Naive thymus-derived CD4-positive, alpha-beta T cell (primary cell): ENCODE data around the gene FNBP1L. TPM values are rescaled to one million over a fixed set of nuclear protein-coding genes. Genes with fewer than 3 reads are reported as not detected.

Experiments used
- ATAC-seq: fragments of 150-1000 bp; cut with Tn5 transposase; 2 replicates; pipeline ENCODE4 v1.10.0; 2021; ENCODE audit warnings: mild to moderate bottlenecking, moderate library complexity
- CTCF ChIA-PET: fragments of 350-600 bp; sonication (Branson Sonifier 250); formaldehyde crosslinking; loops from one replicate; lab custom pipeline; 2021; ENCODE audit warnings: antibody characterized with exemption; lab: Charles Lee
- POLR2A ChIA-PET: fragments of 350-600 bp; sonication (Branson Sonifier 250); formaldehyde crosslinking; loops from one replicate; lab custom pipeline; 2021; ENCODE audit warnings: antibody characterized with exemption, inconsistent platforms; lab: Charles Lee
- DNase-seq, 9 donors: peaks; one replicate each; pipeline versions ENCODE4 v3.0.0 to v3.0.0-alpha.2; 2020 to 2022; ENCODE audit warnings: mixed read lengths in 1 of 9
- H3K27ac ChIP-seq: one replicate; pipeline ENCODE4 v1.7.0; 2013; ENCODE audit warnings: mild to moderate bottlenecking, low read depth, low read length, moderate library complexity
- H3K27me3 ChIP-seq, 2 donors: one replicate each; pipeline ENCODE4 v1.7.0; 2013; ENCODE audit warnings: low read length in 2 of 2, mild to moderate bottlenecking in 2 of 2, moderate library complexity in 2 of 2; ENCODE audit not compliant: control insufficient read depth in 2 of 2, insufficient read depth in 2 of 2
- H3K36me3 ChIP-seq, 3 experiments: 1 replicate in 2 of 3; 2 replicates in 1 of 3; pipeline ENCODE4 v1.7.0; 2013; ENCODE audit warnings: low read length in 3 of 3, mild to moderate bottlenecking in 3 of 3, moderate library complexity in 1 of 3; ENCODE audit not compliant: insufficient read depth in 3 of 3, control insufficient read depth in 2 of 3
- H3K4me1 ChIP-seq, 2 donors: one replicate each; pipeline ENCODE4 v1.7.0; 2013; ENCODE audit warnings: low read length in 2 of 2, mild to moderate bottlenecking in 2 of 2, moderate library complexity in 1 of 2; ENCODE audit not compliant: control insufficient read depth in 2 of 2, insufficient read depth in 2 of 2
- H3K4me3 ChIP-seq: 2 replicates; pipeline ENCODE4 v1.7.0; 2013; ENCODE audit warnings: mild to moderate bottlenecking, low read length
- H3K9me3 ChIP-seq, 3 experiments: 1 replicate in 2 of 3; 2 replicates in 1 of 3; pipeline ENCODE4 v1.7.0; 2013; ENCODE audit warnings: low read length in 3 of 3; ENCODE audit not compliant: control insufficient read depth in 2 of 3
- H3K27ac Mint-ChIP-seq, 9 donors: one replicate each; pipeline ENCODE4 v1.8.0; 2020 to 2022; ENCODE audit warnings: mixed read lengths in 9 of 9, mild to moderate bottlenecking in 8 of 9, moderate library complexity in 5 of 9, inconsistent platforms in 2 of 9
- H3K27me3 Mint-ChIP-seq, 5 donors: one replicate each; pipeline ENCODE4 v1.8.0; 2021 to 2022; ENCODE audit warnings: mixed read lengths in 5 of 5, mild to moderate bottlenecking in 1 of 5
- H3K36me3 Mint-ChIP-seq, 5 donors: one replicate each; pipeline ENCODE4 v1.8.0; 2020 to 2022; ENCODE audit warnings: mixed read lengths in 5 of 5, mild to moderate bottlenecking in 3 of 5, inconsistent platforms in 1 of 5
- H3K4me1 Mint-ChIP-seq, 7 donors: one replicate each; pipeline ENCODE4 v1.8.0; 2020 to 2022; ENCODE audit warnings: mixed read lengths in 7 of 7, mild to moderate bottlenecking in 3 of 7, inconsistent platforms in 1 of 7
- H3K4me3 Mint-ChIP-seq, 10 donors: one replicate each; pipeline ENCODE4 v1.8.0; 2020 to 2022; ENCODE audit warnings: mild to moderate bottlenecking in 10 of 10, mixed read lengths in 10 of 10, moderate library complexity in 6 of 10, inconsistent platforms in 2 of 10
- H3K9me3 Mint-ChIP-seq, 11 donors: one replicate each; pipeline ENCODE4 v1.8.0; 2020 to 2022; ENCODE audit warnings: mixed read lengths in 11 of 11, mild to moderate bottlenecking in 4 of 11, inconsistent platforms in 1 of 11, moderate library complexity in 1 of 11
- intact Hi-C, 2 donors: fragments of 100-400 bp; cut with micrococcal nuclease; formaldehyde crosslinking; loops; one replicate each; pipeline ENCODE4 v1.15.1; 2023
- polyA plus RNA-seq, 2 donors: library from polyadenylated mRNA; unstranded; fragments of 300-500 nt; fragmentation: Illumina TruSeq; gene quantifications; one replicate each; pipeline ENCODE4 v1.2.3, GENCODE V29; 2021
- total RNA-seq, 6 experiments: library from RNA in 5 of 6; stranded (reverse) in 5 of 6; gene quantifications; 1 replicate in 5 of 6; 2 replicates in 1 of 6; pipeline ENCODE4 v1.2.3 and lab custom pipeline; 2021 to 2026

Gene FNBP1L
- total and polyA plus RNA-seq, 7 experiments from 2014 or later, result 0.07 to 2.6 (median 1.1) TPM

DNA sequence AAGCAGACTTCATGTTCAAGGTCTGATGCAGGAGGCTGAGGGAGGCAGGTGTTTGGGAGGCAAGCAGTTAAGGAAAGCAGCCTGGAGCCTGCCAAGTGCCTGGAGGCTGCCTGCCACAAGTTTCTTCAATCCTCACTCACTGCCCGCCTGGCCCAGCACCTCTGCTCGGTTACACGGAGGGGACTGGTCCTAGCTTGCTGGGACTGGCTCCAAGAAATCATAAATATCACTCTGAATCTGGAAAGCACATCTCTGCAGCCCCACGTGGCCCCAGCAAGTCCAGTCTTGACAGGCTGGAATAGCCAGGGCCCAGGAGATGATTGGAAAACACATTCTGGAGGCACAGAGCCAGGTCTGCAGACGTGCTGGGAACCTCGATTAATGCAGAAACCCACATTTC is 149.8 kb downstream of the FNBP1L start:
- Mint-ChIP-seq H3K9me3 (no peaks in the 10 kb centered on the region), H3K27me3 (peaks cover 0 to 34% (median 4%) of the 10 kb centered on the region in 5 donors)
- POLR2A ChIA-PET, result no interaction called here

DNA sequence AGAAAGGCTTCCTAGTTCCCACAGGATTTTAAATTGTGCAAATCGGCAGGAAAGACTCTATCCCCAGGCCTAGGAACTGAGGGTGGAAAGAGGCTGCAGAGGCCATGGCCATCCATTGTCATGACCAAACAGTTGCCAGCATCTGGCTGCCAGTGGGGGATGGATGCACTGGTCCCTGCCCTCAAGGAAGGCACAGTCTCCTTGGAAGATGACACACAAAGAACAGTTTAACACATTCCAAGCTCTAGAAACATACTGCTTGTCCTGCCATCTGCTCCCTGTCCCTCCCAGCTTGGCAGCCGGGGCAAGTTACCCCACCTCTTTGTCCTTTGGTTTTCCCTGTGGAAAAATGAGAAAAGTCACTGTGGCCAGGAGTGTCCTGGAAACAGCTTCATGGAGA is 150.5 kb downstream of the FNBP1L start:
- Histone ChIP-seq H3K9me3 (no peaks in the 10 kb centered on the region), H3K36me3 (no peaks in the 10 kb centered on the region), H3K4me1 (no peaks in the 10 kb centered on the region), H3K4me3 (no peak overlapping the region), H3K27ac (no peak overlapping the region), H3K27me3 (no peaks in the 10 kb centered on the region)
- CTCF ChIA-PET, result no interaction called here
- Mint-ChIP-seq H3K4me1 (no peaks in the 10 kb centered on the region), H3K36me3 (no peaks in the 10 kb centered on the region), H3K27ac (no peak overlapping the region), H3K4me3 (no peak overlapping the region), H3K27me3 (peaks cover 0 to 34% (median 4%) of the 10 kb centered on the region in 5 donors), H3K9me3 (no peaks in the 10 kb centered on the region)
- no peak for DNase-seq
- no peak for ATAC-seq
- POLR2A ChIA-PET, result no interaction called here
- intact Hi-C loops, result no loop called here

More for the DNA sequence above, 149.8 kb downstream of the FNBP1L start:
- Histone ChIP-seq H3K36me3 (no peaks in the 10 kb centered on the region), H3K4me1 (no peaks in the 10 kb centered on the region), H3K27ac (no peak overlapping the region), H3K9me3 (no peaks in the 10 kb centered on the region), H3K27me3 (no peaks in the 10 kb centered on the region), H3K4me3 (no peak overlapping the region)
- Mint-ChIP-seq H3K4me3 (no peak overlapping the region), H3K36me3 (no peaks in the 10 kb centered on the region), H3K27ac (no peak overlapping the region), H3K4me1 (no peaks in the 10 kb centered on the region)
- CTCF ChIA-PET, result no interaction called here
- intact Hi-C loops, result no loop called here
- ATAC-seq (no peak), DNase-seq (no peak)

DNA sequence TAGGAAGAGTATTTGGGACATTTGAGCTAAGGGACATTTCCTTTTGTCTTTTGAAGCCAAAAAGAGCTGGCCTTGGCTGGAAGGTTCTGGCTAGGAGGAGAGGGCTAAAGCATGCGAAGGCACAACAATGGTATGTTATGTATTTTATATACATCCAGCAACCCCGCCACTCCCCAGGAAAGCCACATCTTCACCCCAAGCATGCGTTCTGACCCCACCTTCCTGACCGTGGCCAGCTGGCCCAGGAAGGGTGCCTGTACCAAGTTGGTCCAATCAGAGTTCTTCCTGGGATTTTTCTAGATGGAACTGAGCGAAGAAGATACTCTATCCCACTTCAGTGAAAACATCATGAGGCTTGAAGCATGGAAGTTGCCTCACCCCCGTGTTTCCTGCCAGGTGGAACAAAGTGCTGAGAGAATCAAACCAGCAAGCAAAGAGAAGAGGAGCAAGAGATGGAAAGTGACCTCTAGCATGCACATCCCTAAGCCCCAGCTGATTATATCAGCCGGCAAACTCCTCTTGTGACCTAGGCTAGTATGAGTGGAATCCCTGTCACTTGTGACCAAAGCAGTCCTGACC is 151.0 kb downstream of the FNBP1L start:
- no peak for ATAC-seq
- no peaks in the 10 kb centered on the region for H3K9me3 ChIP-seq

GRCh38 chr1:93599479-93599878 is 151.6 kb downstream of the FNBP1L start:
- Histone ChIP-seq H3K27me3 (no peaks in the 10 kb centered on the region), H3K4me3 (no peak overlapping the region), H3K36me3 (no peaks in the 10 kb centered on the region), H3K27ac (no peak overlapping the region), H3K4me1 (no peaks in the 10 kb centered on the region), H3K9me3 (no peaks in the 10 kb centered on the region)
- Mint-ChIP-seq H3K27me3 (peaks cover 0 to 37% (median 4%) of the 10 kb centered on the region in 5 donors), H3K36me3 (no peaks in the 10 kb centered on the region), H3K4me3 (no peak overlapping the region), H3K4me1 (no peaks in the 10 kb centered on the region), H3K27ac (no peak overlapping the region), H3K9me3 (no peaks in the 10 kb centered on the region)
- DNase-seq (no peak), ATAC-seq (no peak)
- intact Hi-C loops, result no loop called here
- POLR2A ChIA-PET, result no interaction called here
- CTCF ChIA-PET, result no interaction called here

More for the DNA sequence above, 151.0 kb downstream of the FNBP1L start:
- ChIA-PET POLR2A (no interaction called here), CTCF (no interaction called here)
- Mint-ChIP-seq H3K27ac (no peak overlapping the region), H3K36me3 (no peaks in the 10 kb centered on the region), H3K27me3 (peaks cover 0 to 34% (median 4%) of the 10 kb centered on the region in 5 donors), H3K9me3 (no peaks in the 10 kb centered on the region), H3K4me1 (no peaks in the 10 kb centered on the region), H3K4me3 (no peak overlapping the region)
- Histone ChIP-seq H3K4me3 (no peak overlapping the region), H3K27me3 (no peaks in the 10 kb centered on the region), H3K4me1 (no peaks in the 10 kb centered on the region), H3K27ac (no peak overlapping the region), H3K36me3 (no peaks in the 10 kb centered on the region)
- DNase-seq, result no peak
- intact Hi-C loops, result no loop called here

DNA sequence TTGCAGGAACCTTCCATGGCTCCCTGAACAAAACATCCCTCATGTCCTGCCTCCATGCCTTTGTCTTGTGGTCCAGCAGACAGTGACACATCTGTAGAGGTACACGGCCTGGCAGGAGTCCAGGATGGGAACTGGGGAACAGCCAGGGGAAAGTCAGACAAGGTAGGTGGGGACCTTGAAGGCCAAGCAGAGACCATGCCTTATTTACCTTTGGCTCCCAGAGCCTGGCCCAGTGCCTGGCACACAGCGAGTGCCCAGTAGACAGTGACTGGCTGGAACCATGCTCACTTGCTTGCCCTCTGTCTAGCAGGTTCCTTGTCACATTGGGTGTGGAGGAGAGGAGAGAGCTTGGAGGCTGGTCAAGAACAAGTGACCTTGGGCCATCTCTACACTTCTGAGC is 152.7 kb downstream of the FNBP1L start:
- Histone ChIP-seq H3K36me3 (no peaks in the 10 kb centered on the region), H3K4me3 (no peak overlapping the region), H3K9me3 (no peaks in the 10 kb centered on the region), H3K4me1 (no peaks in the 10 kb centered on the region), H3K27me3 (no peaks in the 10 kb centered on the region), H3K27ac (no peak overlapping the region)
- DNase-seq, result no peak
- ChIA-PET CTCF (no interaction called here), POLR2A (no interaction called here)
- no peak overlapping the region for H3K4me3 Mint-ChIP-seq
- no peaks in the 10 kb centered on the region for H3K9me3 Mint-ChIP-seq
- peaks cover 0 to 42% (median 0%) of the 10 kb centered on the region in 5 donors for H3K27me3 Mint-ChIP-seq
- ATAC-seq, result no peak
- H3K36me3 Mint-ChIP-seq, result no peaks in the 10 kb centered on the region
- no peaks in the 10 kb centered on the region for H3K4me1 Mint-ChIP-seq
- H3K27ac Mint-ChIP-seq, result no peak overlapping the region
- intact Hi-C loops, result no loop called here

DNA sequence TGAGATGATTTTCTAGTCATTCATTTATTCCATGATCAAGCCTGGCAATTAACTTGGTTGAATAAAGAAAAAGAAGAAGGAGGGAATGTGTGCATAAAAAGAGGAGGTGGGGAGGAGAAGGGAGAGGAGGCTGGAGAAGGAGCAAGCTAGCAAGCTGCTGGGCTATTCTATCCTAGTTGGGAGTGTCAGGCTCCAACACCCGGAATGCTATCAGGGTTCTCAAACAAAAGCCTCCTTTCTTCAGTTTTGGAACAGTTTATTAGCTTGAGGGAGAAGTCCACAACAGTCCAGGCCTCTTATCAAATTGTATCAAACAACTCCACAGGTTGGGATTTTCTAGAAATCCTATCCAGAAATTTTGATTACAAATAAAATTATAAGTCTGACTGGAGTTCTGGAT is 153.8 kb downstream of the FNBP1L start:
- POLR2A ChIA-PET, result no interaction called here

DNA sequence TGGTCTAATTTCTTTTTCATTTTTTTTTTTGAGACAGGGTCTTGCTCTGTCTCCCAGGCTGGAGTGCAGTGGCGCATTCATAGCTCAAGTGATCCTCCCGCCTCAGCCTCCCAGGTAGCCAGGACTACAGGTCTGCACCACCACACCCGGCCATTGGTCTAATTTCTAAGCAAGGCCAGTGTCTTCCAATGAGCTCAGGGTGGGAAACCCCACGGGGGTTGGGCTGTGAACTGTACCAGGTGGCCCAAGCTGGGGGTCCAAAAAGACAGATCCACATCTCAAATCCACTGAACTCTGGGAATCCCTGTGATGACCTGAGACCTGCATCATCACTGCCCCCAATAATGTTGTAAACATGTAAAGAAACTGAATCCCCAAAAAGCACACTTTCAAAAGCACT is 154.2 kb downstream of the FNBP1L start:
- H3K27ac ChIP-seq, result no peak overlapping the region
- no peaks in the 10 kb centered on the region for H3K27me3 ChIP-seq
- no peaks in the 10 kb centered on the region for H3K4me1 ChIP-seq
- intact Hi-C loops, result no loop called here
- no peak overlapping the region for H3K27ac Mint-ChIP-seq
- peaks cover 0 to 1% (median 0%) of the 10 kb centered on the region in 7 donors for H3K4me1 Mint-ChIP-seq
- H3K36me3 ChIP-seq, result no peaks in the 10 kb centered on the region
- DNase-seq (no peak), ATAC-seq (no peak)
- H3K36me3 Mint-ChIP-seq, result no peaks in the 10 kb centered on the region
- ChIA-PET POLR2A (no interaction called here), CTCF (no interaction called here)
- no peak overlapping the region for H3K4me3 ChIP-seq
- H3K9me3 ChIP-seq, result no peaks in the 10 kb centered on the region
- peaks cover 0 to 42% (median 0%) of the 10 kb centered on the region in 5 donors for H3K27me3 Mint-ChIP-seq
- no peaks in the 10 kb centered on the region for H3K9me3 Mint-ChIP-seq
- no peak overlapping the region for H3K4me3 Mint-ChIP-seq

More for the DNA sequence above, 153.8 kb downstream of the FNBP1L start:
- Mint-ChIP-seq H3K4me3 (no peak overlapping the region), H3K27me3 (peaks cover 0 to 45% (median 0%) of the 10 kb centered on the region in 5 donors), H3K4me1 (peaks cover 0 to under 1% (median 0%) of the 10 kb centered on the region in 7 donors), H3K36me3 (no peaks in the 10 kb centered on the region), H3K9me3 (no peaks in the 10 kb centered on the region), H3K27ac (no peak overlapping the region)
- no peaks in the 10 kb centered on the region for H3K9me3 ChIP-seq
- no peak overlapping the region for H3K4me3 ChIP-seq
- no peaks in the 10 kb centered on the region for H3K4me1 ChIP-seq
- DNase-seq, result no peak
- intact Hi-C loops, result no loop called here
- ATAC-seq, result no peak
- H3K36me3 ChIP-seq, result no peaks in the 10 kb centered on the region
- H3K27me3 ChIP-seq, result no peaks in the 10 kb centered on the region
- CTCF ChIA-PET, result no interaction called here
- H3K27ac ChIP-seq, result no peak overlapping the region
